ENCODE measurements around the gene NBEA. TPM values are rescaled to one million over a fixed set of nuclear protein-coding genes. Genes with fewer than 3 reads are reported as not detected.
"Not testable (repeated sequence)": the region's sequence is repeated elsewhere in the genome, so short reads cannot be mapped to it uniquely, and the experiment has no call there.

The NBEA gene
- total RNA-seq, 1 donor from 2014 or later, result 3.9 TPM

DNA sequence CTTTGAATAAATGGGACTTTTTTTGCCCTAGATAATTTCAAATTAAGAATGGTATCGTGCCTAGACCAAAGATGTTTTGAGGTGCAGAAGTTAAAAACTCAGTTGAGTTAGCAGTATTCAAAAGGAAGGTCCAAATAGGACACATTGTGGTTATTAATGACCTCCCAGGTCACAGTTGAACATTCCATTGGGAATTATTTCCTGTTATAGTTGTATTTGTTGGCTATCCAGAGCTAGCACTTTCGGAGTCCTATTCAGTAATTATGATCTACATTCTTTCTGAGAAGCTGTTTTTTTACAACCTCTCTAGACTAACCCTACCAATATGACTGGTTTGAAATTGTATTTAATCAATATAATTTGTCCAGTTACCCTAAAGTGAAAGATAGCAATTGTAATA, 450.7 kb downstream of the NBEA start:
- POLR2A ChIA-PET, result no interaction called here
- TF ChIP-seq, protein P1, sequence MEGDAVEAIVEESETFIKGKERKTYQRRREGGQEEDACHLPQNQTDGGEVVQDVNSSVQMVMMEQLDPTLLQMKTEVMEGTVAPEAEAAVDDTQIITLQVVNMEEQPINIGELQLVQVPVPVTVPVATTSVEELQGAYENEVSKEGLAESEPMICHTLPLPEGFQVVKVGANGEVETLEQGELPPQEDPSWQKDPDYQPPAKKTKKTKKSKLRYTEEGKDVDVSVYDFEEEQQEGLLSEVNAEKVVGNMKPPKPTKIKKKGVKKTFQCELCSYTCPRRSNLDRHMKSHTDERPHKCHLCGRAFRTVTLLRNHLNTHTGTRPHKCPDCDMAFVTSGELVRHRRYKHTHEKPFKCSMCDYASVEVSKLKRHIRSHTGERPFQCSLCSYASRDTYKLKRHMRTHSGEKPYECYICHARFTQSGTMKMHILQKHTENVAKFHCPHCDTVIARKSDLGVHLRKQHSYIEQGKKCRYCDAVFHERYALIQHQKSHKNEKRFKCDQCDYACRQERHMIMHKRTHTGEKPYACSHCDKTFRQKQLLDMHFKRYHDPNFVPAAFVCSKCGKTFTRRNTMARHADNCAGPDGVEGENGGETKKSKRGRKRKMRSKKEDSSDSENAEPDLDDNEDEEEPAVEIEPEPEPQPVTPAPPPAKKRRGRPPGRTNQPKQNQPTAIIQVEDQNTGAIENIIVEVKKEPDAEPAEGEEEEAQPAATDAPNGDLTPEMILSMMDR (IDR thresholded peaks at IDR 0.05), result no peak
- intact Hi-C loops (cut with micrococcal nuclease), result loop anchor here (1.0 kb wide), 1 partner anchor 46 kb away; no protein-coding TSS in a partner anchor
- no peaks in the 10 kb centered on the region for H3K36me3 Mint-ChIP-seq (ENCODE audit: low read depth)
- no peaks in the 10 kb centered on the region for H3K27me3 Mint-ChIP-seq
- no peak for DNase-seq
- CTCF ChIA-PET, result no interaction called here
- H3K9me3 Mint-ChIP-seq, result peaks cover 3% of the 10 kb centered on the region
- no peak overlapping the region for H3K4me3 Mint-ChIP-seq
- no peak for ATAC-seq (ENCODE audit: low read depth)
- H3K27ac Mint-ChIP-seq, result no peak overlapping the region
- H3K4me1 Mint-ChIP-seq, result no peaks in the 10 kb centered on the region

DNA sequence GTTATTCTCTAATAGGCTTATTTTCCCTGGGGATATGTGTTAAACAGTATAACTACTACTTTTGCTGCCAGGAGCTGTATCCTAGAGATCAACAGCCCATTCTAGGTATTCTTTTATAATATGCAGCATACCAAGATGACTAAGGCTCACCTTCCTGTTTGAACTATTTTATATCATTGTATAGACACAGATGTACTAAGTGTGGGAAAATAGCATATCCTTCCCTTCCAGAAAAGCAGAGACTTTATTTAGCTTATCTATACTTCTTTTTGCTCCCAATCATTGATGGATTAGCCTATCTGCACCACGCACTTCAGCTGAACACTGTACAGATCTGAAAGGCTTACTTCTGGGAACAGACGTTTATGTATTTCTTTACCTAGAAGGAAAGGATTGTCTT, 451.8 kb downstream of the NBEA start:
- TF ChIP-seq, protein P1 (IDR thresholded peaks at IDR 0.05), result no peak
- ATAC-seq (ENCODE audit: low read depth), result no peak
- H3K9me3 Mint-ChIP-seq, result peaks cover 6% of the 10 kb centered on the region
- no peaks in the 10 kb centered on the region for H3K4me1 Mint-ChIP-seq
- ChIA-PET POLR2A (no interaction called here), CTCF (no interaction called here)
- intact Hi-C loops (cut with micrococcal nuclease), result no loop called here
- H3K27me3 Mint-ChIP-seq, result no peaks in the 10 kb centered on the region
- H3K4me3 Mint-ChIP-seq, result no peak overlapping the region
- no peak for DNase-seq
- no peaks in the 10 kb centered on the region for H3K36me3 Mint-ChIP-seq (ENCODE audit: low read depth)
- H3K27ac Mint-ChIP-seq, result no peak overlapping the region

DNA sequence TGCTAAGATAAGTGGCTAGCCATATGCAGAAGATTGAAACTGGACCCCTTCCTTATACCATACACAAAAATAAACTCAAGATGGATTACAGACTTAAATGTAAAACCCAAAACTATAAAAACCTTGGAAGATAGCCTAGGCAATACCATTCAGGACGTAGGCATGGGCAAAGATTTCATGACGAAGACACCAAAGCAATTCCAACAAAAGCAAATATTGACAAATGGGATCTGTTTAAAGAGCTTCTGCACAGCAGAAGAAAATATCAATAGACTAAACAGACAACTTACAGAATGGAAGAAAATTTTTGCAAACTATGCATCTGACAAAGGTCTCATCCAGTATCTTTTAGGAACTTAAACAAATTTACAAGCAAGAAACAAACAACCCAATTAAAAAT, 466.2 kb downstream of the NBEA start:
- POLR2A ChIA-PET, result not testable (repeated sequence)

DNA sequence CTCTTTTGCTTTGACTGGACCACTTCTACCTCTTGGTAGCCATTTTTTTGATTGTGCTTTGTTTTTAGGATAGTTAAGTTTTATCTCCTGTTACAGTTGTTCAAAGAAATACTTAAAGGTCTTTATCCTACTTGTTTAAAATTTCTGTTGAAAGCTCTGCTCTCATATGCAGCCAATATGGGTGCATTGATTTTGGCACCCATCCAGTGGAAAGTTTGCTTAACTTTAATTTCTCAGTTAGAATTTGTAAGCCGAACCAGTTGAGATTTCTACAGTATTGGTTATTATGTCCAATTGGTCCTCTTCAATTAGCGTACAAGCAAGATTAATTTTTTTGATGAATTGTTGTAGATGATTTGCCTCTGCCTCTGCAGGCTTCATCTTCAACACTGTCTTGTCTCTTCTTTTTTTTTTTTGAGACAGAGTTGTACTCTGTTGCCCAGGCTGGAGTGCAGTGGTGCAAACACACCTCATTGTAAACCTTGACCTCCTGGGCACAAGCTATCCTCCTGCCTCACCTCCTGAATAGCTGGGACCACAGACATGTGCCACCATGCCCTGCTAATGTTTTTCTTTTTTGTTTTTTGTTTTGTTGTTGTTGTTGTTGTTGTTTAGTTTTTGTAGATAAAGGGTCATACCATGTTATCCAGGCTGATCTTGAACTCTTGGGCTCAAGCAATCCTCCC, 469.1 kb downstream of the NBEA start:
- no peak overlapping the region for H3K27ac Mint-ChIP-seq
- DNase-seq, result no peak
- intact Hi-C loops (cut with micrococcal nuclease), result no loop called here
- no peaks in the 10 kb centered on the region for H3K36me3 Mint-ChIP-seq (ENCODE audit: low read depth)
- H3K4me1 Mint-ChIP-seq, result no peaks in the 10 kb centered on the region
- ATAC-seq (ENCODE audit: low read depth), result no peak
- H3K9me3 Mint-ChIP-seq, result no peaks in the 10 kb centered on the region
- ChIA-PET POLR2A (no interaction called here), CTCF (no interaction called here)
- TF ChIP-seq, protein P1 (IDR thresholded peaks at IDR 0.05), result no peak
- H3K27me3 Mint-ChIP-seq, result no peaks in the 10 kb centered on the region
- H3K4me3 Mint-ChIP-seq, result no peak overlapping the region

More for the DNA sequence above, 466.2 kb downstream of the NBEA start:
- intact Hi-C loops (cut with micrococcal nuclease); CTCF ChIA-PET; DNase-seq; H3K4me1 Mint-ChIP-seq; H3K4me3 Mint-ChIP-seq; H3K27ac Mint-ChIP-seq; H3K36me3 Mint-ChIP-seq (ENCODE audit: low read depth); ATAC-seq (ENCODE audit: low read depth); H3K9me3 Mint-ChIP-seq; H3K27me3 Mint-ChIP-seq: not testable (repeated sequence)

DNA sequence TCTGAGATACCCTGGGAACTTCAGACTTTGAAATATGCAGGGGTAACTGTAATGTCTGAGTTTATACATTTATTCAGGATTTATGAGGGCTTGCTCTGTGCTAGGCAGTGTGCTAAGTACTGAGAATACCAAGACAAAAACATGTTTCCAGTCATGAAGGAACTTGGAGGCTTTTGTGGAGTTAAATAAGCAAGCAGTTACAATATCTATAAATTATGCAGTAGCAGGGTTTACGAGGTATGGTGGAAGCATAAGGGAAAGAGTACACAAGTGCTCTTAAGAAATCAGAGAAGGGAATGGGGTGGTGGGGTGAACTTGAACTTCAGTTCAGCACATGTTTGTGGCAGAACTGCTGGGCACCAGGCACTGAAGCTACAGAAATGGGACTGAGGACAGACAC, 506.4 kb downstream of the NBEA start:
- Mint-ChIP-seq H3K27me3 (no peaks in the 10 kb centered on the region), H3K4me1 (no peaks in the 10 kb centered on the region), H3K27ac (no peak overlapping the region), H3K9me3 (no peaks in the 10 kb centered on the region), H3K36me3 (ENCODE audit: low read depth) (peaks cover 3% of the 10 kb centered on the region), H3K4me3 (no peak overlapping the region)
- DNase-seq, result no peak
- POLR2A ChIA-PET, result no interaction called here
- TF ChIP-seq, protein P1 (IDR thresholded peaks at IDR 0.05), result no peak
- intact Hi-C loops (cut with micrococcal nuclease), result no loop called here
- ATAC-seq (ENCODE audit: low read depth), result no peak
- CTCF ChIA-PET, result no interaction called here

DNA sequence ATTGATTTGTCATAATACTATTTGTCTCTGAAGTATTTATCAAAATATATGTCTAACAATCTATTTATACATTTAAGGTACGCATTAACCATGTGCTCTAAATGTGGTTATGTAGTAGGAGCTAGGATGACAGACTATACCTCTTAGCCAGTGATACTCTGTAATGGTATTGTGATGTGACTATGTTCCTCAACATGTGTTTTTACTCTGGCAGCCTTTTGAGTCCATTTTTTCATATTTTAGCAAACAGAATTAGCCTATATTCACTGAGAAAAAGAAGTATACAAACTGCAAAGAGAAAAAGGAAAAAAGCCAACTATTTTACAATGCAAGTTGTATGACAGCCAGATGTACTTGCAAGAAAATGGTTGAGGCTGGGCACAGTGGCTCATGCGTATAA, 507.8 kb downstream of the NBEA start:
- H3K27ac Mint-ChIP-seq, result no peak overlapping the region
- POLR2A ChIA-PET, result no interaction called here
- H3K36me3 Mint-ChIP-seq (ENCODE audit: low read depth), result peaks cover 3% of the 10 kb centered on the region
- TF ChIP-seq, protein P1 (IDR thresholded peaks at IDR 0.05), result no peak
- CTCF ChIA-PET, result no interaction called here
- no peaks in the 10 kb centered on the region for H3K4me1 Mint-ChIP-seq
- intact Hi-C loops (cut with micrococcal nuclease), result no loop called here
- H3K27me3 Mint-ChIP-seq, result no peaks in the 10 kb centered on the region
- H3K4me3 Mint-ChIP-seq, result no peak overlapping the region
- DNase-seq (no peak), ATAC-seq (ENCODE audit: low read depth) (no peak)
- H3K9me3 Mint-ChIP-seq, result no peaks in the 10 kb centered on the region

All from activated B cell treated with CpG ODN at 0.5 μM for 24 hours (primary cell).